Karpas-422 (cell line): ENCODE measurements around the gene NHSL1. TPM values are rescaled to one million over a fixed set of nuclear protein-coding genes. Genes with fewer than 3 reads are reported as not detected.

Source experiments
- DNase-seq: peaks from one replicate; pipeline ENCODE4 v3.0.0-alpha.2; 2015
- H2AFZ ChIP-seq: fragments of 200-600 bp; sonication (generic); 2 replicates; pipeline ENCODE4 v1.6.1; 2014; ENCODE audit warnings: antibody characterized with exemption, low read length, mixed read lengths
- H3K27ac ChIP-seq: fragments of 200-600 bp; sonication (generic); 2 replicates; pipeline ENCODE4 v1.5.1; 2014; ENCODE audit warnings: mild to moderate bottlenecking, low read length, moderate library complexity
- H3K27me3 ChIP-seq: fragments of 200-600 bp; sonication (generic); 2 replicates; pipeline ENCODE4 v1.6.1; 2014; ENCODE audit warnings: low read length, mixed read lengths
- H3K36me3 ChIP-seq: fragments of 200-600 bp; sonication (generic); 2 replicates; pipeline ENCODE4 v1.6.1; 2014; ENCODE audit warnings: low read length, mixed read lengths; ENCODE audit not compliant: insufficient read depth
- H3K4me1 ChIP-seq: fragments of 200-600 bp; sonication (generic); 2 replicates; pipeline ENCODE4 v1.6.1; 2014; ENCODE audit warnings: mild to moderate bottlenecking, low read length, mixed read lengths
- H3K4me2 ChIP-seq: fragments of 200-600 bp; sonication (generic); 2 replicates; pipeline ENCODE4 v1.6.1; 2014; ENCODE audit warnings: low read length, low read depth, mild to moderate bottlenecking; ENCODE audit not compliant: poor library complexity, severe bottlenecking
- H3K4me3 ChIP-seq: fragments of 200-600 bp; sonication (generic); 2 replicates; pipeline ENCODE4 v1.5.1; 2014; ENCODE audit warnings: mild to moderate bottlenecking, antibody characterized with exemption, low read length, mixed read lengths
- H3K79me2 ChIP-seq: fragments of 200-600 bp; sonication (generic); 2 replicates; pipeline ENCODE4 v1.6.1; 2014; ENCODE audit warnings: mild to moderate bottlenecking, low read length, mixed read lengths
- H3K9ac ChIP-seq: fragments of 200-600 bp; sonication (generic); 2 replicates; pipeline ENCODE4 v1.6.0; 2014; ENCODE audit warnings: low read length
- H3K9me2 ChIP-seq: fragments of 200-600 bp; sonication (generic), shearing (Covaris generic); replicated peaks from 2 replicates; pipeline ENCODE4 v1.6.0; 2014; ENCODE audit warnings: mild to moderate bottlenecking, low read length, moderate library complexity; ENCODE audit not compliant: insufficient read depth
- H3K9me3 ChIP-seq: fragments of 300-700, 200-600 bp; sonication (generic); 2 replicates; pipeline ENCODE4 v1.6.1; 2014; ENCODE audit warnings: low read length, mixed read lengths
- H4K20me1 ChIP-seq: fragments of 200-600 bp; sonication (generic); 2 replicates; pipeline ENCODE4 v1.6.1; 2014; ENCODE audit warnings: mild to moderate bottlenecking, antibody characterized with exemption, low read length, low read depth; ENCODE audit not compliant: insufficient read depth
- total RNA-seq: library from RNA; depleted of rRNA; stranded (reverse); fragments of >200 nt; shearing (Covaris generic); gene quantifications from 2 replicates; pipeline ENCODE4 v1.2.3, GENCODE V29; 2014; ENCODE audit warnings: low replicate concordance

The NHSL1 gene
- total RNA-seq, 1 experiment from 2014 or later, result 2.6 TPM

GRCh38 chr6:138539876-138540275, 40.6 kb upstream of the NHSL1 start:
- no peak overlapping the region for H2AFZ ChIP-seq
- H3K4me2 ChIP-seq, result no peak overlapping the region
- DNase-seq, result no peak
- H3K4me3 ChIP-seq, result no peak overlapping the region
- no peak overlapping the region for H3K9ac ChIP-seq
- H3K9me2 ChIP-seq, result no peaks in the 10 kb centered on the region
- H4K20me1 ChIP-seq, result no peaks in the 10 kb centered on the region
- no peaks in the 10 kb centered on the region for H3K9me3 ChIP-seq
- no peaks in the 10 kb centered on the region for H3K4me1 ChIP-seq
- no peak overlapping the region for H3K27ac ChIP-seq
- H3K27me3 ChIP-seq, result no peaks in the 10 kb centered on the region
- H3K79me2 ChIP-seq, result no peaks in the 10 kb centered on the region
- no peaks in the 10 kb centered on the region for H3K36me3 ChIP-seq

- H4K20me1 ChIP-seq, result no peaks in the 10 kb centered on the region
- H3K27ac ChIP-seq, result no peak overlapping the region
- no peaks in the 10 kb centered on the region for H3K9me3 ChIP-seq
- H3K9me2 ChIP-seq, result no peaks in the 10 kb centered on the region
- H3K27me3 ChIP-seq, result no peaks in the 10 kb centered on the region
- H2AFZ ChIP-seq, result no peak overlapping the region
- H3K4me1 ChIP-seq, result no peaks in the 10 kb centered on the region
- H3K4me2 ChIP-seq, result no peak overlapping the region
- H3K9ac ChIP-seq, result no peak overlapping the region
- H3K36me3 ChIP-seq, result no peaks in the 10 kb centered on the region
- DNase-seq, result no peak
- H3K79me2 ChIP-seq, result no peaks in the 10 kb centered on the region
- H3K4me3 ChIP-seq, result no peak overlapping the region
Observed at GRCh38 chr6:138538390-138539031, 39.2 kb upstream of the NHSL1 start.

- Histone ChIP-seq H3K36me3 (no peaks in the 10 kb centered on the region), H3K9me3 (no peaks in the 10 kb centered on the region), H3K4me1 (no peaks in the 10 kb centered on the region), H3K27ac (no peak overlapping the region), H4K20me1 (no peaks in the 10 kb centered on the region), H3K9ac (no peak overlapping the region), H3K4me2 (no peak overlapping the region), H2AFZ (no peak overlapping the region), H3K4me3 (no peak overlapping the region), H3K9me2 (no peaks in the 10 kb centered on the region), H3K79me2 (no peaks in the 10 kb centered on the region), H3K27me3 (no peaks in the 10 kb centered on the region)
- DNase-seq, result no peak
Observed at GRCh38 chr6:138537106-138537505, 37.8 kb upstream of the NHSL1 start.

GRCh38 chr6:138535728-138536455, 36.6 kb upstream of the NHSL1 start:
- no peak overlapping the region for H3K27ac ChIP-seq
- no peaks in the 10 kb centered on the region for H3K79me2 ChIP-seq
- H3K4me3 ChIP-seq, result no peak overlapping the region
- DNase-seq, result no peak
- H3K36me3 ChIP-seq, result no peaks in the 10 kb centered on the region
- H3K4me2 ChIP-seq, result no peak overlapping the region
- H3K4me1 ChIP-seq, result no peaks in the 10 kb centered on the region
- H3K9me3 ChIP-seq, result no peaks in the 10 kb centered on the region
- no peak overlapping the region for H3K9ac ChIP-seq
- no peaks in the 10 kb centered on the region for H3K27me3 ChIP-seq
- no peaks in the 10 kb centered on the region for H4K20me1 ChIP-seq
- H2AFZ ChIP-seq, result no peak overlapping the region
- no peaks in the 10 kb centered on the region for H3K9me2 ChIP-seq

- Histone ChIP-seq H3K4me2 (no peak overlapping the region), H3K79me2 (no peaks in the 10 kb centered on the region)
Observed at GRCh38 chr6:138533667-138534066, 34.4 kb upstream of the NHSL1 start.

GRCh38 chr6:138531387-138531786, 32.1 kb upstream of the NHSL1 start:
- DNase-seq, result no peak
- H3K27ac ChIP-seq, result no peak overlapping the region
- no peak overlapping the region for H2AFZ ChIP-seq
- no peak overlapping the region for H3K4me2 ChIP-seq
- no peaks in the 10 kb centered on the region for H3K27me3 ChIP-seq
- no peak overlapping the region for H3K4me3 ChIP-seq
- peaks cover 12% of the 10 kb centered on the region for H3K4me1 ChIP-seq
- H3K9me2 ChIP-seq, result no peaks in the 10 kb centered on the region
- H3K79me2 ChIP-seq, result no peaks in the 10 kb centered on the region
- no peak overlapping the region for H3K9ac ChIP-seq
- no peaks in the 10 kb centered on the region for H4K20me1 ChIP-seq
- no peaks in the 10 kb centered on the region for H3K36me3 ChIP-seq
- H3K9me3 ChIP-seq, result no peaks in the 10 kb centered on the region

More at GRCh38 chr6:138533667-138534066, 34.4 kb upstream of the NHSL1 start:
- Histone ChIP-seq H3K36me3 (no peaks in the 10 kb centered on the region), H2AFZ (no peak overlapping the region), H3K4me1 (no peaks in the 10 kb centered on the region), H3K9me3 (no peaks in the 10 kb centered on the region), H3K4me3 (no peak overlapping the region), H3K9me2 (no peaks in the 10 kb centered on the region), H3K27me3 (no peaks in the 10 kb centered on the region), H3K9ac (no peak overlapping the region), H3K27ac (no peak overlapping the region), H4K20me1 (no peaks in the 10 kb centered on the region)
- no peak for DNase-seq

GRCh38 chr6:138529478-138529877, 30.2 kb upstream of the NHSL1 start:
- Histone ChIP-seq H3K4me3 (no peak overlapping the region), H2AFZ (no peak overlapping the region), H3K4me2 (no peak overlapping the region), H3K79me2 (no peaks in the 10 kb centered on the region), H3K36me3 (no peaks in the 10 kb centered on the region), H3K9me2 (no peaks in the 10 kb centered on the region), H3K27ac (no peak overlapping the region), H3K9me3 (no peaks in the 10 kb centered on the region), H3K4me1 (peaks cover 12% of the 10 kb centered on the region), H3K27me3 (no peaks in the 10 kb centered on the region), H3K9ac (no peak overlapping the region), H4K20me1 (no peaks in the 10 kb centered on the region)
- DNase-seq, result no peak

GRCh38 chr6:138528956-138529355, 29.7 kb upstream of the NHSL1 start:
- DNase-seq, result no peak
- no peak overlapping the region for H2AFZ ChIP-seq

More at GRCh38 chr6:138528956-138529355, 29.7 kb upstream of the NHSL1 start:
- Histone ChIP-seq H3K4me3 (no peak overlapping the region), H3K9me3 (no peaks in the 10 kb centered on the region), H3K9me2 (no peaks in the 10 kb centered on the region), H3K4me2 (no peak overlapping the region), H3K79me2 (no peaks in the 10 kb centered on the region), H4K20me1 (no peaks in the 10 kb centered on the region), H3K9ac (no peak overlapping the region), H3K4me1 (peaks cover 12% of the 10 kb centered on the region), H3K27me3 (no peaks in the 10 kb centered on the region), H3K36me3 (no peaks in the 10 kb centered on the region), H3K27ac (no peak overlapping the region)
